H1 (cell line): ENCODE measurements around the gene ADAMTS14. TPM values are rescaled to one million over a fixed set of nuclear protein-coding genes. Genes with fewer than 3 reads are reported as not detected.

Experiments
- BRCA1 ChIP-seq: IDR thresholded peaks from 2 replicates; pipeline ENCODE4 v1.6.1; 2012; ENCODE audit warnings: low read depth, low read length, improper control_type of control experiment
- CHD7 ChIP-seq: fragments of 300-600 bp; sonication (generic); IDR thresholded peaks from 2 replicates; pipeline ENCODE4 v1.7.1; 2012; ENCODE audit warnings: low read length, moderate library complexity, mild to moderate bottlenecking, inconsistent platforms; ENCODE audit not compliant: insufficient replicate concordance
- GTF2F1 ChIP-seq: IDR thresholded peaks from 2 replicates; pipeline ENCODE4 v1.6.1; 2012; ENCODE audit warnings: low read depth, low read length, improper control_type of control experiment, borderline replicate concordance
- SIN3A ChIP-seq, 2 experiments: IDR thresholded peaks in 1 of 2; conservative IDR thresholded peaks in 1 of 2; 2 replicates each; pipeline ENCODE4 v1.6.1; 2011 to 2012; ENCODE audit warnings: low read length in 2 of 2, improper control_type of control experiment in 1 of 2, low read depth in 1 of 2, mild to moderate bottlenecking in 1 of 2
- SP1 ChIP-seq: IDR thresholded peaks from 2 replicates; pipeline ENCODE4 v1.6.1; 2011; ENCODE audit warnings: low read depth, low read length
- SUZ12 ChIP-seq: fragments of 200-600 bp; sonication (generic); IDR thresholded peaks from 2 replicates; pipeline ENCODE4 v1.6.1; 2012; ENCODE audit warnings: mild to moderate bottlenecking, inconsistent platforms, low read length, moderate library complexity, mixed read lengths
- TCF12 ChIP-seq: IDR thresholded peaks from 2 replicates; pipeline ENCODE4 v1.6.1; 2011; ENCODE audit warnings: low read depth, mild to moderate bottlenecking, low read length
- TEAD4 ChIP-seq: IDR thresholded peaks from 2 replicates; pipeline ENCODE4 v1.6.1; 2012; ENCODE audit warnings: low read depth, low read length, inconsistent platforms, mixed read lengths
- USF2 ChIP-seq: IDR thresholded peaks from 2 replicates; pipeline ENCODE4 v1.6.1; 2011; ENCODE audit warnings: low read length, improper control_type of control experiment
- polyA plus RNA-seq, 7 experiments: library from polyadenylated mRNA; depleted of rRNA in 3 of 7; stranded (reverse) in 5 of 7; unstranded in 2 of 7; fragments of >200 nt in 5 of 7; fragments of 200-250 nt in 2 of 7; gene quantifications; 1 replicate in 5 of 7; 2 replicates in 1 of 7; 4 replicates in 1 of 7; pipeline versions ENCODE4 v1.2.1 to v1.2.3, GENCODE V29; 2011 to 2013; ENCODE audit warnings: missing spikeins in 2 of 7, mixed read lengths in 2 of 7
- total RNA-seq: library from RNA; stranded (reverse); fragmentation: NEBNext Ultra II Directional; extraction: Animal tissue kit (Norgen Biotek cat#: 25700); gene quantifications from 2 replicates; pipeline ENCODE4 v1.2.1, GENCODE V29; 2021

The ADAMTS14 gene
- total and polyA plus RNA-seq, 2 of the 8 experiments (the other 6 are each of a cell fraction or from before 2014, with no cell fraction given), result 2.0 to 2.3 TPM

- TF ChIP-seq CHD7 (no peak), BRCA1 (no peak), TEAD4 (no peak), SUZ12 (no peak), USF2 (no peak), TCF12 (no peak), SIN3A (conservative IDR thresholded peaks at IDR 0.05 in 1 of 2, IDR thresholded peaks at IDR 0.05 in 1 of 2; ENCODE audit: low read depth in 1 of 2, low read length in 2 of 2) (no peak), GTF2F1 (no peak), SP1 (no peak)
Observed at GRCh38 chr10:70765794-70766594, 93.7 kb downstream of the ADAMTS14 start (continued).
